Measurements from ENCODE around the gene P2RX5. TPM values are rescaled to one million over a fixed set of nuclear protein-coding genes. Genes with fewer than 3 reads are reported as not detected.

Gene P2RX5
- total RNA-seq, 1 experiment from 2014 or later, result 2.4 TPM

DNA sequence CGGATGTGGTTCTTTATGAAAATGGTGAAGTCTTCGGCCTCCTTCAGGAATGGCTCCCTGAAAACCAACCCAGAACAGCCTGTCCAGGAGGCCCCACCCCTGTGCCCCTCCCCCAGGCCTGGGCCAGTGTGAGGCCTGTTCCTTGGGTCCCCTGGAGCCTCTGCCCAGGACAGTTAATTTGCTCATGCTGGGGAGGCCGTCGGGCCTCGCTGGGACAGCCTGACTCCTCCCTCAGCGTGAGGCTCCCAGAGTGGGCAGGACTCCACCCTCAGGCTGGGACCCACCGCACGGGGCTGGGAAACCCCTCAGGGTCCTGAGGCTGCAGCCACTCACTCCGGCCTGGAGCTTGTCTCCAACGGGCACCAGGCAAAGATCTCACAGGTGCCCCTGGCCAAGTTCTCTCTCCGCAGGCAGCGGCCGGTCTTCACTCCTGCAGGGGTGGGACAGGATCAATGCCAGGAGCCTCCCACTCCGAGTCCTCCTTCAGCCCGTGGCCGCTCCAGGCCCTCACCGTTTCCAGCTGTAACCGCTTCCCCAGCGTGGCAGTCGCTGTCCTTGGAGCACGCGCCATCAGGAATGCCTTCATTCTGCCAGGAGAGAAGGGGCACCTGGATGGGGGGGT lies 5.8 kb downstream of the P2RX5 start:
- DNase-seq (ENCODE audit: low read depth, low spot score), result no peak
- in situ Hi-C loops (cut with HindIII; ENCODE audit: low pct_unique_long_range_greater_than_20kb, low sequenced_read_pairs), result no loop called here

DNA sequence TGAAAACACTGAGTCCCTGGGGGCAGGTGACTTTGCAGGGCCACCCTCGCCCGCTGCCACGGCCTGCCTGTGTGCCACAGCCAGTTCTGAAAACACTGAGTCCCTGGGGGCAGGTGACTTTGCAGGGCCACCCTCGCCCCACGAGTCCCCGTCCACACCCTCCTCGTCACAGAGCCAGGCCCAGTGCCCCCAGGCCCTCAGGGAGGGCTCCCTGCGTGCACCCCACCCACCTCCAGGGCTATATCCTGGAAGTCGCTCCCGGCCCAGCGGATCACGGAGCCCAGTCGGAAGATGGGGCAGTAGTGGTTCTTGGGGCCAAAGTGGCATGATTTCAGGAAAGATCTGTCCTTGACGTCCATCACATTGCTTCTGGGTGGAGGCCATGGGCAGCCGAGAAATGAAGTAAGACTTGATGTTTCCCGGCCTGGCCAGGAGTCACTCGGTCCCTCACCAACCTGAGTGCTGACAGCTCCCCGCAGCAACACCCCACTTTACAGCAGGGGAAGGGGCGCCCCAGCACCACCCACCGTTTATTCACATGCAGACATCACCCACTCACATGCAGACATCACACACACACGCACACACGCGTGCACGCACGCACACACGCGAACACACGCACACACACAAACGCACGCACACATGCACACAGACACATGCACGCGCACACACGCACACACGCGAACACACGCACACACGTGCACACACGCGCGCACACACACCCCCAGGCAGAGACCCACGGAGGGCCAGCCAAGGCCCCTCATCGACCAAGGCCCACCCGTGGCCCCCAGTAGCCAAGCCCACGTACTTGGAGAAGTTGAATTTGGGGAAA lies 6.5 kb downstream of the P2RX5 start:
- in situ Hi-C loops (cut with HindIII; ENCODE audit: low pct_unique_long_range_greater_than_20kb, low sequenced_read_pairs), result no loop called here
- DNase-seq (ENCODE audit: low read depth, low spot score), result no peak

DNA sequence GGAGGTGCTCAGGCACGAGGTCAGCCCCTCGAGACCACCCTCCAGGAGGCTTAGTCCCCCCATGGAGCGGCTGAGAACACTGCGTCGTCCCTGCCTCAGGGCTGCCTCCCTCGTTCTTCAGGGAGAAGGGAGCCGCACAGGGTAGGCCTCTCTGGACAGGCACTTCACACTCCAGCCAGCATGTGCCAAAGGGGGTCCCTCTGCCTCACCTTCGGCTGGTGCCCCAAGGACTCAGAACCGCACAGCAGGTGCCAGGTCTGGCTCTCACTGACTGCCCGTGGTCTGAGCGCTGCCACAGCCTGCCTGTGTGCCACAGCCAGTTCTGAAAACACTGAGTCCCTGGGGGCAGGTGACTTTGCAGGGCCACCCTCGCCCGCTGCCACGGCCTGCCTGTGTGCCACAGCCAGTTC lies 7.1 kb downstream of the P2RX5 start:
- no peak for DNase-seq (ENCODE audit: low read depth, low spot score)
- in situ Hi-C loops (cut with HindIII; ENCODE audit: low pct_unique_long_range_greater_than_20kb, low sequenced_read_pairs), result no loop called here

DNA sequence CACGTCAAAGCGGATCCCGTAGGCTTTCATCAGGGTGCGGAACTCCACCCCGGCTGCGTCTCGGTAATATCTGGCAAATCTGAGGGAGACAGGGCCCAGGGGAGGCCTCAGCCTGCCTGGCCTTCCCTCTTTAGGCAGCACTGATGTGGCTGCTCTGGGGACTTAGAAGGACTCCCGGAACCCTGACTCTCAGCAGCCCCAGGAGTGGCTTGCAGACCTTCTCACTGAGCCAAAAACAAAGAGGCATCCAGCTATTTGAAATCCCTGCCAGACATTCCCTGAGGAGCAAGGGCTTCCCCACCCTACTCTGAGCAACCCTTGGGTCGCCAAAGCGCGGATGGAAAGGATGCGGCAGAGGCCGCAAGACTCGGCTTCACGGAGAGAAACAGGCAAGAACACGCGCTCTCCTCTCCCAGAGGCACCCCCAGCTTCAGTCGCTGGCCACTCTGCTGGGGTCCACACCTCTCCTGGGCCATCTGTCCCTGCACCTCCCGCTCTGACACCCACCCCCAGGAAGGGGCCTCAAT lies 7.9 kb downstream of the P2RX5 start:
- in situ Hi-C loops (cut with HindIII; ENCODE audit: low pct_unique_long_range_greater_than_20kb, low sequenced_read_pairs), result no loop called here

DNA sequence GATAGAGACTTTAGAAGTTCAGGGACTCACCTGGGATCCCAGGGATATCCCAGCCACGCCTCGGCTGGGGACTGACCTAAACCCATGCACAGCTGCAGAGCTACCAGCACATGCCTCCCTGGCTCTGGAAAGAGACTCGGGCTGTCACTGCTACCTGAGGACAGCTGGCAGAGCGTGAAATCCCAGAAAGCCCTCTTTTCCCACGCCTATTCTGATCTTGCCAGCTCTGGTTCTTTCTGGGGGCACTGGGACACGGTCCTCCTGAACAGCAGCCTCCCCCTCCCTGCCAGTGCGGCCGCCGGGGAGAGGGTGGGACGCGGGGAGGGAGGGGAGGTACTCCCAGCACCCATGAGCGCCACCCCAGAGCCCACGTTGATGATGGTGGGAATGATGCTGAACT lies 10.8 kb downstream of the P2RX5 start:
- in situ Hi-C loops (cut with HindIII; ENCODE audit: low pct_unique_long_range_greater_than_20kb, low sequenced_read_pairs), result no loop called here
- DNase-seq (ENCODE audit: low read depth, low spot score), result no peak

More for the DNA sequence above, 7.9 kb downstream of the P2RX5 start:
- DNase-seq (ENCODE audit: low read depth, low spot score), result no peak

DNA sequence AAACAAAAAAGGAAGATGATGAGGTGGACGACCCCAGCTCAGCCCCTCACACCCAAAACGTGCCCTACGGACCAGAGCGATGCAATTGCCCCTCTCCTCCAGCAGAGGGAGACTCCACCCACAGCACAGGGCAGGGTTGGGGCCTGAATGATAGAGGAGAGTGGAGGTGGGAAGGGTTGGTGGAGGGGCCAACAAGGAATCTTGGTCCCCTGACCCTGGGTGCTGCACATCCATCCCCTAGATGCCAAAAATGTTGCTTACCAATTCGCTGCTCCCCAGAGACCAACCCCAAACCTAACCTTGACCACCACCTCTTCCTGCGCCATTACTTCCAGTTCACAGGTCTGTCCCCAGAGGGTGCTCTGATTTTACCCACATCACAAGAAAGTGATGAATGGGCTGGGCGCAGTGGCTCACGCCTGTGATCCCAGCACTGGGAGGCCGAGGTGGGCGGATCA lies 12.9 kb downstream of the P2RX5 start:
- DNase-seq (ENCODE audit: low read depth, low spot score), result peak; percentile 66
- in situ Hi-C loops (cut with HindIII; ENCODE audit: low pct_unique_long_range_greater_than_20kb, low sequenced_read_pairs), result no loop called here

DNA sequence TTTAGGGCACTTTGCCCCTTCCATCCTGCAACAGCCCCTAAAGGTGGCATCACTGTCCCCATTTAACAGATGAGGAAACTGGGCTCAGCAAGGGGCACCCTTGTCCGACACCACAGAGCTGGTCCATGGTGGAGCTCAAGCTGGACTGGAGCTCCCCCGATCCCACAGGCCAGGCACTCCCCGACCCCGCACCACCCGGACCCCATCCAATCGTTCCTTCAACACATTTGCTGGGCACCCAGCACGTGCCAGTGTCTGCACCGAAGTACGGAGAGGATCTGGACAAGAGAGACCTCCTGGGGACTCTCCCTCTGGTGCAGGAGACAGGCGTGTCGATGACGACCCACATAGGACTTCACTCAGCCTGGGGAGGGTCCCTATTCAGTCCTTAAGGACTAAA lies 13.9 kb downstream of the P2RX5 start:
- in situ Hi-C loops (cut with HindIII; ENCODE audit: low pct_unique_long_range_greater_than_20kb, low sequenced_read_pairs), result no loop called here

DNA sequence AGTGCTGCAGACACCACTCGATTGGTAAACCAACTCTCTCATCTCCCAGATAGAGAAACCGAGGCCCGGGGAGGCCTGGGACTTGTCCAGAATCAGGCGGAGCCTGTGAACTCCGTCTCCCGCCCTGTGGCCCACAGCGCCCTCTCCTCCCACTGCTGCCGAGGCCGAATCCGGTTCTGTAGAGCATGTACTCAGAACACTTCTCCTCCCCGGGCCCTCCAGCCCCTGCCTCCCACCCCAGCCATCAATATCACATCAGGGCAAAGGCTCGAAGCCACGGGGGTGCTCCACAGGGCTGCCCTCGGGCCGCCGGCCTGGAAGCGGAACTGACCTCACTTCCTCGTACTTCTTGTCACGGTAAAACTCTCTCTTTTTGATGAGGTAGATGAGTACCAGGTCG lies 14.4 kb downstream of the P2RX5 start:
- DNase-seq (ENCODE audit: low read depth, low spot score), result no peak
- in situ Hi-C loops (cut with HindIII; ENCODE audit: low pct_unique_long_range_greater_than_20kb, low sequenced_read_pairs), result no loop called here

More for the DNA sequence above, 13.9 kb downstream of the P2RX5 start:
- no peak for DNase-seq (ENCODE audit: low read depth, low spot score)

DNA sequence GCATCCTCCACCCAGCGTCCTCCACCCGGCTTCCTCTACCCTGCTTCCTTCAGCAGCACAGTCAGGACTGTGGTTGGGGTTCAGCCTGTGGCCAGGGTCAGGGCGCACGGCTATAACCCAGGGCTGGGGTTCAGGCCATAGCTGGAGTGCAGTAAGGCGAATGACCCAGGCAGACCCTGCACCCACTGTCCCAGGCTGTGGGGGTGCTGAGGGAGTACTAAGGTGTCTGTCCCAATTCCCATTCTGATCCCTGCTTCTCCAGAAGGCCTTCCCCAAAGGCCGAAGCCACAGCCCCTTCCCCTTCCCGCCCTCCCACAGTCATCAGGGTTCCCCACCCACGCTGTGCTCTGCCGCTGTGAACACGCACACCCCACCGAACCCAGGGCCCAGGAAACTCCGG lies 14.9 kb downstream of the P2RX5 start:
- in situ Hi-C loops (cut with HindIII; ENCODE audit: low pct_unique_long_range_greater_than_20kb, low sequenced_read_pairs), result no loop called here
- DNase-seq (ENCODE audit: low read depth, low spot score), result no peak

DNA sequence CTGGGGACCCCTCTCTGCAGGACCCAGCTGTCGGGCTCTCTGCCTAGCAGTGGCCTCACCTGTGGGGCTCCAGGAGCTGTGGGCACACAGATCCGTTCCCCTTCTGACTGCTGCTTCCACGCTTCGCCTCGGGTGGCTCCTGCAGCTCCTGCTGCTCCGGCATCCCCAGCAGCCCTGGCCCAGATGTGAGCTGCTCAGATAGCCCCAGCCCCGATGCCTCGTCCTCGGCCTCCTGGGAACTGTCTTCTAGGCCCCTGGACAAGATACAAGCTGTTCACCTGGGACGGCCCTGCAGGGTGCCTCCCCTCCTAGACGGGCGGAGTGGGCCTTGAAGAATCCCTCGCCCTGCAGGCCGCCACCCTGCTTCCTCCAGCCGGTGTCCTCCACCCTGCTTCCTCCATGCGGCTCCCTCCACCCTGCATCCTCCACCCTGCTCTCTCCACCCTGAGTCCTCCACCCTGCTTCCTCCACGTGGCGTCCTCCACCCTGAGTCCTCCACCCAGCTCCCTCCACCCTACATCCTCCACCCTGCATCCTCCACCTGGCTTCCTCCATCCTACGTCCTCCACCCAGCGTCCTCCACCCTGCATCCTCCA lies 16.3 kb downstream of the P2RX5 start:
- DNase-seq (ENCODE audit: low read depth, low spot score), result no peak
- in situ Hi-C loops (cut with HindIII; ENCODE audit: low pct_unique_long_range_greater_than_20kb, low sequenced_read_pairs), result no loop called here

DNA sequence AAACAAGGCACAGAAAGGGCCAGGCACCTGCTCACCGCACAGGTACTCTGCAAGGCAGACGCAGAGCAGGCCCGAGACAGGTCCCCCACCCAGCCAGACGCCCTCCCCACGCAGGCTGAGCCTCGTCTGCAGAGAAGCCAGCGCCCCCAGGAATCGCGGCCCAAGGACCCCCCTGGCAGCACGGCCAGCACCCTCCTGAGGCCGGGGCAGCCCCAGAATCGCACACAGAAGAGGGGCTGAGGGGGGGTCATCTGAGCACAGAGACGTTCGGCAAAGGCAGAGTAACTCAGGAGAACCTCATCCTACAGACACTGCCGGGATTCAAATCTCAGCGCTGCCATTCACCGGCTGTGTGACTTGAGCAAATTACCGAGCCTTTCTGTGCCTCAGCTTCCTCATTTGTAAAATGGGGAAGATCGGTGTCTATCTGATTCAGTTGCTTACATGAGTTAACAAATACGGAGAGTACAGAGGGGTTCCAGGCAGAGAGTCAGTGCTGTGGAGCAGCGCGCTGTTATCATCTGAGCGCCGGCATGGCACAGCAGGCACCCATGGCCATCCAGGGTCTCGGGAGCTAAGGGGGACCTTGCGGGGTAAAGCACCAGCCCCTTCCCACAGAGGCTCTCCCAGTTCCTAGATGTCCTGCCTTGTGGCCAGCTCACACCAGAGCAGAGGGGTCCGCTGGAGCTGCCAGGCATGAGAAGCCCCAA lies 17.0 kb downstream of the P2RX5 start:
- no peak for DNase-seq (ENCODE audit: low read depth, low spot score)
- in situ Hi-C loops (cut with HindIII; ENCODE audit: low pct_unique_long_range_greater_than_20kb, low sequenced_read_pairs), result no loop called here

DNA sequence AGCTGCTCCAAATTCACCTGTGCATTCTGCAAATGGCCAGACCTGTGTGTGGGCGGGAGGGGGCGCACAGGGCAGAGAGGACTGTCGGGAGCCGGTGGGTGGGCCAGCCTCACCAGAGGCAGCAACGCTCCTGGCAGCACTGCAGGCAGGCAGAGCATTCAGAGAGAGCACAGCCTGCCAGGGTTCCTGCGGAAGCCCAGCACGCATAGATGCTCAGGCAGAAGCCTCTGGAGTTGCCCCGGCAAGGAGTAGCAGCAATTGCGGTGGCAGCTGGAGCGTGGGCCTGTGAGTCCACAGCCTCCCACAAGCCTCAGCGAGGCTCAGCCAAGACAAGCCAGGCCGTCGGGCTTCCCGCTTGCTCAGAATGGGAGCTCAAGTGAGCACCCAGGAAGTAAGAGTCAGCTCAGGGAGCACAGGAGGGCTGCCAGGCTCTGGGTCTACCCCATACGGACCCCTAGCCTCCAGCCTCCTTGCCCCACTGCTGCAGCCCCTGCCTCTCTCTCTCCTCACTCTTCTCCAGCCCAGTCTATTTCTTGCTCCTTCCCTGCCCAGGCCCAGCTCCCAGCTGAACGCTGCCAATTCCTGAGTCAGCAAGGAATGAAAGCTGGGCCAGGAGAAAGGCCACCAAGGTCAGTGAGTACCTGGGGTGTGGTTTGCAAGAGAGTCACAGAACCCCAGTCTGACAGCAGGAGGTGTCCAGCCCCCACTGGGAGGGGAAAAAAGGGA lies 17.7 kb downstream of the P2RX5 start:
- no peak for DNase-seq (ENCODE audit: low read depth, low spot score)
- in situ Hi-C loops (cut with HindIII; ENCODE audit: low pct_unique_long_range_greater_than_20kb, low sequenced_read_pairs), result no loop called here

DNA sequence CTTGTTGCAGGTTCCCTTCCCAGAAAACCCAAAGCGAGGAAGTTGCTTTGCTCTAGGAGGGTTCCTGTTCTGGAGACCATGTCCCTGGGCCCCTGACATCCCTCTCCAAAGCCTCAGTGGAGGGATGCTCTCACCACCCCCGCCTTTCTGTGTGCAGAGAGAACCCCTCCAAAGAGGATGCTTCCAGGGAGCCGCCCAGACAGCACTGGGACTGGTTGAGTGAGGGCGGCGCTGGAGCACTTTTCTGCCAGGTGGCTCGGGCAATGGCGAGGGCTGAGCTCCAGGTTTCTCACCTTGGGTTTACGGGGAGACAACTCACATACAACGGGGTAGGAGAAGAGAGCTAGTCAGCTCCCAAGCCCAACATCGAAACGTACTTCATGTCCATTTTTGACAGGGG lies 20.1 kb downstream of the P2RX5 start:
- in situ Hi-C loops (cut with HindIII; ENCODE audit: low pct_unique_long_range_greater_than_20kb, low sequenced_read_pairs), result no loop called here
- DNase-seq (ENCODE audit: low read depth, low spot score), result no peak

DNA sequence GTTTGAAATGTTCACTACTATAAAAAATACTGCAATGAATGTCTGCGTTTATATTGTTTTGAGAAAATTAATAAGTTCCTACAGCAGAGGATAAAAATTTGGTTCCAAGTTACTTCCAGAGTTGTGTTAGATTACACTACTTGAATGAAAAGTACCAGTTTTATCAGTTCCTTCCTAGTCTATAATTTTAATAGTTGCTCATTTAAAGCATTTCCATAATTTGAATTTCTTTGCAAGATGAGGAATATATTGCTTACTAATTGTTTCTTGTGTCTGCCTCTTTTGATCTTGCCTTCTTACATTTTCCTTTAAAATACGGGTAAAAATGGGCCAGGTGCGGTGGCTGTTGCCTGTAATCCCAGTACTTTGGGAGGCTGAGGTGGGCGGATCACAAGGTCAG lies 23.4 kb downstream of the P2RX5 start:
- in situ Hi-C loops (cut with HindIII; ENCODE audit: low pct_unique_long_range_greater_than_20kb, low sequenced_read_pairs), result no loop called here
- no peak for DNase-seq (ENCODE audit: low read depth, low spot score)

DNA sequence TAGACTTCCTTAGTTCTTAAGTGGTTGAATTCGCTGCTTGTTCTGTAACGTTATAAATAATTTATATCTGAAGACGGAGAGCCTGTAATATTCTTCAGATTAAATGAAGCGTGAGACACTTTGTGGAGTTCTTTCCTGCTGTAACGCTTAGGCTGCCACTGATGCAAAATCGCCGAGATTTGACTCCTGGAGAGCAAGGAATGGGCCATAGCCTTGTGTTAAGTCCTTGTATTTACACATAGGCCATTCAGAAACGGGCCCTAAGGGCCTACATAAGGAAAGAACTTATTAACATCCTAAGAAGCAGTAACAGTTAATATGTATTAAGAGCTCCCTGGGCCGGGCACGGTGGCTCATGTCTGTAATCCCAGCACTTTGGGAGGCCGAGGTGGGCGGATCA lies 26.4 kb downstream of the P2RX5 start:
- in situ Hi-C loops (cut with HindIII; ENCODE audit: low pct_unique_long_range_greater_than_20kb, low sequenced_read_pairs), result no loop called here
- no peak for DNase-seq (ENCODE audit: low read depth, low spot score)

DNA sequence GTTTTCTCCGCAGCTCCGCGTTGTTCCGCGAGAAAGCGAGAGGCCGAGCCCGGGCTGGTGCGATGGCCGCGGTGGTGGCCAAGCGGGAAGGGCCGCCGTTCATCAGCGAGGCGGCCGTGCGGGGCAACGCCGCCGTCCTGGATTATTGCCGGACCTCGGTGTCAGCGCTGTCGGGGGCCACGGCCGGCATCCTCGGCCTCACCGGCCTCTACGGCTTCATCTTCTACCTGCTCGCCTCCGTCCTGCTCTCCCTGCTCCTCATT lies 26.9 kb downstream of the P2RX5 start:
- in situ Hi-C loops (cut with HindIII; ENCODE audit: low pct_unique_long_range_greater_than_20kb, low sequenced_read_pairs), result no loop called here
- DNase-seq (ENCODE audit: low read depth, low spot score), result no peak

DNA sequence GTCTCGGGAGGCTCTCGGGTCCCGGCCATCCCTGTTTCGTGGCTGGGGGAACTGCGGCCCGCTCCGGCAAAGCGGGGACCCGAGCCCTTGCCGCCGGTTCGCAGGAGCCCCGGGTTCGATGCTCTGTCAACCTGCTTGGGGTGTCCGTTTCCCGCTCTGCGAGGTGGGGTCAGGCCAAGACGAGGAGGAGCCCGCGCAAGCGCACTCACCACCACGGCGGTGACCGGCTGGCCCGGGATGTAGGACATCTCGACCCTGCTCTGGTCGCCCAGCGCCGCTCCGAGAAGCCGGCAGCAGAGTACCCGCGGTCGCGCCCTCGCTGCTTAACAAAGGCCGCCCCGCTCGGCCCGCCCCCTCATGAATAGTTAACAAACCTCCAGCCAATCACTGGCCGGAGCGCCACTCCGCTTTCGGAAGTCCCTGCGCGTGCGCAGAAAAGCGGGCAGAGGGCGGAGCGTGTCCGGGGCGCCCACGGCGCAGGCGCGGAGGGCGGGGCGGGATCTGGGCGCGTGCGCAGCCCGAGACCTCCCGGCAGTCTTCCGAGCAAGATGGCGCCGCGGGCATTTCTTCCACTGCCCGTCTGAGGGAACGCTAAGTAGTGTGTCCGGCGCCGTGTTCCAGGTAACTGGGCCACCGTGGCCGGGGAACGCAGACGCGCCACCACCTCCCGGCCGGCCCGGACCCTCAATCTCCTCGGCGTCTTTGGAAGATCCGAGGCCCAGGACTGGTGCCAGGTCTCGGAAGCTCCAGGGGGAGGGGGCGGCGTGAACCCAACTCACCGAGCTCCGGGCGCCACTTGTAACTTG lies 27.5 kb downstream of the P2RX5 start, which contains the start of the genes EMC6 and TAX1BP3:
EMC6 (plus strand) TSS at position 534 of the 806 bp plus-strand sequence. CDS start 335 bp downstream, outside the sequence.
TAX1BP3 (minus strand) TSS at position 300 of the 806 bp plus-strand sequence; CDS start at position 248, 52 bp downstream.
- in situ Hi-C loops (cut with HindIII; ENCODE audit: low pct_unique_long_range_greater_than_20kb, low sequenced_read_pairs), result no loop called here
- DNase-seq (ENCODE audit: low read depth, low spot score), result peak; percentile 97

All from SK-MEL-5 (cell line).